IMR-90 (cell line): ENCODE measurements around the gene ZCWPW1. TPM values are rescaled to one million over a fixed set of nuclear protein-coding genes. Genes with fewer than 3 reads are reported as not detected.
A peak's percentile ranks its signal among the peaks of the same experiment; 100 is the strongest.

Experiments
- ATAC-seq: fragments of 200-7000 bp; cut with Tn5 transposase; 2 replicates; pipeline ENCODE4 v1.9.1; 2020; ENCODE audit warnings: low read depth, mild to moderate bottlenecking, moderate library complexity
- BruUV-seq: library from RNA; stranded (reverse); fragments of 400-500 nt; replicated peaks from 2 replicates; lab custom pipeline; 2021; lab: Mats Ljungman, UMichigan
- CTCF ChIA-PET: fragments of 300-600 bp; formaldehyde crosslinking; extraction: SDS; loops from one replicate; lab custom pipeline; 2021; ENCODE audit warnings: antibody characterized with exemption; lab: Yijun Ruan, JAX
- POLR2A ChIA-PET: fragments of 300-600 bp; sonication (Branson Sonifier 250); formaldehyde crosslinking; loops from one replicate; lab custom pipeline; 2022; ENCODE audit warnings: antibody characterized with exemption; ENCODE audit not compliant: unreplicated experiment; lab: Charles Lee
- DNase-seq: peaks from one replicate; pipeline ENCODE4 v3.0.0; 2013
- H2AFZ ChIP-seq: replicated peaks from 2 replicates; pipeline ENCODE3; 2013; ENCODE audit warnings: low read length, mild to moderate bottlenecking; ENCODE audit not compliant: poor library complexity
- H2AK5ac ChIP-seq: 2 replicates; pipeline ENCODE4 v1.6.1; 2013; ENCODE audit warnings: low read depth, low read length, inconsistent platforms
- H2AK9ac ChIP-seq: replicated peaks from 2 replicates; pipeline ENCODE3; 2013; ENCODE audit warnings: mild to moderate bottlenecking, low read depth, low read length, moderate library complexity; ENCODE audit not compliant: poor library complexity
- H2BK120ac ChIP-seq: 2 replicates; pipeline ENCODE4 v1.6.1; 2013; ENCODE audit warnings: low read depth, low read length, inconsistent platforms
- H2BK15ac ChIP-seq: 3 replicates; pipeline ENCODE4 v1.6.1; 2013; ENCODE audit warnings: low read depth, low read length, inconsistent platforms
- H2BK20ac ChIP-seq: 2 replicates; pipeline ENCODE4 v1.6.1; 2013; ENCODE audit warnings: low read depth, mild to moderate bottlenecking, inconsistent platforms, low read length, moderate library complexity
- H2BK5ac ChIP-seq: 2 replicates; pipeline ENCODE4 v1.6.1; 2013; ENCODE audit warnings: mild to moderate bottlenecking, low read depth, low read length, inconsistent platforms; ENCODE audit not compliant: poor library complexity, severe bottlenecking
- H3K14ac ChIP-seq: replicated peaks from 2 replicates; pipeline ENCODE4 v1.6.1; 2013; ENCODE audit warnings: low read depth, low read length, inconsistent platforms
- H3K18ac ChIP-seq: 2 replicates; pipeline ENCODE4 v1.6.1; 2013; ENCODE audit warnings: low read depth, low read length, control low read depth
- H3K23ac ChIP-seq: 2 replicates; pipeline ENCODE4 v1.6.1; 2013; ENCODE audit warnings: low read depth, low read length, inconsistent platforms
- H3K27ac ChIP-seq: 2 replicates; pipeline ENCODE4 v1.5.1; 2013; ENCODE audit warnings: mild to moderate bottlenecking, control low read depth, low read length; ENCODE audit not compliant: insufficient read depth
- H3K27me3 ChIP-seq: 2 replicates; pipeline ENCODE4 v1.6.1; 2013; ENCODE audit warnings: low read length; ENCODE audit not compliant: control insufficient read depth, insufficient read depth
- H3K36me3 ChIP-seq: 2 replicates; pipeline ENCODE4 v1.6.1; 2013; ENCODE audit warnings: low read length, mixed read lengths; ENCODE audit not compliant: control insufficient read depth, insufficient read depth
- H3K4ac ChIP-seq: 2 replicates; pipeline ENCODE4 v1.6.1; 2013; ENCODE audit warnings: low read depth, low read length, inconsistent platforms
- H3K4me1 ChIP-seq: 2 replicates; pipeline ENCODE4 v1.6.1; 2013; ENCODE audit warnings: low read length, mixed read lengths; ENCODE audit not compliant: control insufficient read depth, insufficient read depth
- H3K4me2 ChIP-seq: 2 replicates; pipeline ENCODE4 v1.6.1; 2013; ENCODE audit warnings: low read depth, mild to moderate bottlenecking, control low read depth, low read length, moderate library complexity
- H3K4me3 ChIP-seq: 2 replicates; pipeline ENCODE4 v1.5.1; 2013; ENCODE audit warnings: low read depth, mild to moderate bottlenecking, control low read depth, low read length, moderate library complexity; ENCODE audit not compliant: insufficient read depth
- H3K56ac ChIP-seq: 2 replicates; pipeline ENCODE4 v1.6.1; 2013; ENCODE audit warnings: low read length, inconsistent platforms; ENCODE audit not compliant: insufficient read depth; ENCODE audit errors: extremely low read depth
- H3K79me1 ChIP-seq, 2 experiments: 2 replicates each; pipeline ENCODE4 v1.6.1; 2013; ENCODE audit warnings: low read length in 2 of 2, inconsistent platforms in 1 of 2, low read depth in 1 of 2
- H3K9ac ChIP-seq: 2 replicates; pipeline ENCODE4 v1.6.1; 2013; ENCODE audit warnings: low read depth, low read length, control low read depth
- H3K9me1 ChIP-seq: 2 replicates; pipeline ENCODE4 v1.6.1; 2013; ENCODE audit warnings: low read length, inconsistent platforms; ENCODE audit not compliant: insufficient read depth
- H3K9me3 ChIP-seq: 2 replicates; pipeline ENCODE4 v1.6.1; 2013; ENCODE audit warnings: low read length; ENCODE audit not compliant: control insufficient read depth, insufficient read depth
- H4K20me1 ChIP-seq: 2 replicates; pipeline ENCODE4 v1.6.1; 2013; ENCODE audit warnings: low read length, inconsistent platforms; ENCODE audit not compliant: insufficient read depth
- H4K5ac ChIP-seq: 2 replicates; pipeline ENCODE4 v1.6.1; 2013; ENCODE audit warnings: mild to moderate bottlenecking, low read depth, low read length, control low read depth
- H4K8ac ChIP-seq, 2 experiments: 2 replicates each; pipeline ENCODE4 v1.6.1; 2013; ENCODE audit warnings: low read depth in 2 of 2, low read length in 2 of 2, control low read depth in 1 of 2, inconsistent platforms in 1 of 2
- H4K91ac ChIP-seq: 2 replicates; pipeline ENCODE4 v1.6.1; 2013; ENCODE audit warnings: low read depth, low read length, inconsistent platforms; ENCODE audit not compliant: insufficient read depth
- CEBPB ChIP-seq: IDR thresholded peaks from 2 replicates; pipeline ENCODE4 v1.6.1; 2012; ENCODE audit warnings: low read depth, low read length, improper control_type of control experiment
- CHD1 ChIP-seq: IDR thresholded peaks from 2 replicates; pipeline ENCODE4 v1.6.1; 2012; ENCODE audit warnings: low read depth, low read length, improper control_type of control experiment
- CTCF ChIP-seq: conservative IDR thresholded peaks from 2 replicates; pipeline ENCODE4 v1.5.1; 2012; ENCODE audit warnings: mild to moderate bottlenecking, low read depth, low read length, improper control_type of control experiment
- FOS ChIP-seq: fragments of 150-350 bp; IDR thresholded peaks from 2 replicates; pipeline ENCODE4 v1.6.1; 2016; ENCODE audit warnings: low read depth, low read length
- MAFK ChIP-seq: IDR thresholded peaks from 2 replicates; pipeline ENCODE4 v1.6.1; 2012; ENCODE audit warnings: low read depth, low read length, improper control_type of control experiment
- MAZ ChIP-seq: IDR thresholded peaks from 2 replicates; pipeline ENCODE4 v1.6.1; 2012; ENCODE audit warnings: low read depth, mild to moderate bottlenecking, low read length, improper control_type of control experiment, moderate library complexity, borderline replicate concordance
- NFE2L2 ChIP-seq: fragments of 150-350 bp; IDR thresholded peaks from 2 replicates; pipeline ENCODE4 v1.6.1; 2016; ENCODE audit warnings: low read depth, mild to moderate bottlenecking, low read length
- RFX5 ChIP-seq: IDR thresholded peaks from 2 replicates; pipeline ENCODE4 v1.8.0; 2012; ENCODE audit warnings: low read depth, mild to moderate bottlenecking, low read length, moderate library complexity
- WGBS, 2 experiments: methylation state at CpG; one replicate each; pipeline versions ENCODE4 v1.1.5 to v1.1.7; 2013; ENCODE audit warnings: missing lambda C conversion rate in 2 of 2; ENCODE audit not compliant: insufficient read length in 1 of 2; ENCODE audit errors: extremely low coverage in 2 of 2; 5-methylcytosine and 5-hydroxymethylcytosine counted together
- dilution Hi-C: fragments of 300-500 bp; cut with HindIII; formaldehyde crosslinking; loops from one replicate; pipeline ENCODE4 v1.14.3; 2018; ENCODE audit warnings: low sequenced_read_pairs; ENCODE audit not compliant: unreplicated experiment
- in situ Hi-C: fragments of 300-500 bp; cut with MboI; formaldehyde crosslinking; loops from 3 replicates; pipeline ENCODE4 v1.14.3; 2019; ENCODE audit warnings: low sequenced_read_pairs, inconsistent platforms, mixed read lengths
- intact Hi-C: fragments of 100-400 bp; cut with micrococcal nuclease; formaldehyde crosslinking; loops from 2 replicates; pipeline ENCODE4 v1.10.0; 2022
- polyA plus RNA-seq, 3 experiments: library from polyadenylated mRNA; depleted of rRNA; stranded (reverse); fragments of >200 nt; gene quantifications; 2 replicates each; pipeline ENCODE4 v1.2.3, GENCODE V29; 2012; ENCODE audit warnings: low replicate concordance in 1 of 3
- total RNA-seq: library from RNA; depleted of rRNA; stranded (reverse); fragments of >200 nt; gene quantifications from 2 replicates; pipeline ENCODE4 v1.2.3, GENCODE V29; 2012

ZCWPW1 gene
- total and polyA plus RNA-seq, 2 of the 4 experiments (the other 2 are of a cell fraction): 0.72 to 1.3 TPM

- no peaks in the 10 kb centered on the region for H3K9me1 ChIP-seq
- no CpG with 5 or more reads among the region's 4 CpGs for WGBS, 2 experiments
- H3K36me3 ChIP-seq: no peaks in the 10 kb centered on the region
- H2BK15ac ChIP-seq: no peak overlapping the region
- H3K18ac ChIP-seq: no peak overlapping the region
- H3K79me1 ChIP-seq: no peaks in the 10 kb centered on the region
- BruUV-seq: no TSS peak
- no peak overlapping the region for H3K4ac ChIP-seq
- H3K4me3 ChIP-seq: no peak overlapping the region
- no peak overlapping the region for H3K56ac ChIP-seq
- no peaks in the 10 kb centered on the region; the same call in none of the 2 replicates for H3K27me3 ChIP-seq
- ChIA-PET POLR2A (no interaction called here), CTCF (interaction anchor here (0.7 kb wide), 1 partner anchor 8 kb away, joined by 4 read pairs; no protein-coding TSS in a partner anchor)
- no peak overlapping the region for H2AK5ac ChIP-seq
- no peak overlapping the region for H3K27ac ChIP-seq
- ATAC-seq (no peak), DNase-seq (no peak)
- no peak overlapping the region for H2AK9ac ChIP-seq
- no peak overlapping the region for H4K91ac ChIP-seq
- H4K5ac ChIP-seq: no peak overlapping the region
- H2BK20ac ChIP-seq: no peak overlapping the region
- no peak overlapping the region for H3K4me2 ChIP-seq
- H2AFZ ChIP-seq: no peak overlapping the region
- TF ChIP-seq FOS: no peak
- no peak for TF ChIP-seq CTCF
- TF ChIP-seq CEBPB: peak; percentile 67
- TF ChIP-seq RFX5: no peak
- no peak for TF ChIP-seq NFE2L2
- no peak for TF ChIP-seq CHD1
- TF ChIP-seq MAFK: no peak
- no peak for TF ChIP-seq MAZ
- no peaks in the 10 kb centered on the region for H3K9me3 ChIP-seq
- in situ Hi-C loops (no loop called here), dilution Hi-C loops (no loop called here), intact Hi-C loops (no loop called here)
- no peak overlapping the region for H3K14ac ChIP-seq
- no peaks in the 10 kb centered on the region for H4K20me1 ChIP-seq
- no peak overlapping the region for H2BK120ac ChIP-seq
- H2BK5ac ChIP-seq: no peak overlapping the region
- no peak overlapping the region for H4K8ac ChIP-seq
- H3K4me1 ChIP-seq: peaks cover under 1% of the 10 kb centered on the region; the same call in 1 of the 2 replicates
- H3K9ac ChIP-seq: no peak overlapping the region
- no peak overlapping the region for H3K23ac ChIP-seq
These were observed 50.3 kb downstream of the ZCWPW1 start for GRCh38 chr7:100378114-100378755.
